ENCODE results near the gene TBCA.

- TF ChIP-seq CTCF (IDR thresholded peaks at IDR 0.05; ENCODE audit: low read depth, low read length, poor library complexity, severe bottlenecking) (no peak), EZH2phosphoT487 (IDR thresholded peaks at IDR 0.05; ENCODE audit: borderline replicate concordance, low read length) (no peak)
Observed at GRCh38 chr5:77784735-77785134, 8.6 kb upstream of the TBCA start.
